SK-N-SH treated with all-trans-retinoic acid at 6 μM for 48 hours (cell line): ENCODE results near the gene SYVN1.

Source experiments
- ARNTL ChIP-seq: fragments of 450-650 bp; formaldehyde crosslinking; IDR thresholded peaks from 2 replicates; pipeline ENCODE4 v1.5.0; 2020; ENCODE audit warnings: low read depth, mild to moderate bottlenecking, moderate library complexity, borderline replicate concordance
- CSDC2 ChIP-seq: fragments of 250-450 bp; sonication (Bioruptor Pico); IDR thresholded peaks from 2 replicates; pipeline ENCODE4 v1.5.0; 2020; ENCODE audit warnings: mild to moderate bottlenecking, moderate library complexity
- ESRRG ChIP-seq: fragments of 250-450 bp; sonication (Bioruptor Pico); IDR thresholded peaks from 2 replicates; pipeline ENCODE4 v1.6.1; 2021; ENCODE audit warnings: mild to moderate bottlenecking
- GLIS3 ChIP-seq: fragments of 250-450 bp; sonication (Bioruptor Pico); IDR thresholded peaks from 2 replicates; pipeline ENCODE4 v1.5.0; 2020; ENCODE audit warnings: mild to moderate bottlenecking, moderate library complexity
- POU6F1 ChIP-seq: fragments of 250-450 bp; sonication (Bioruptor Pico); IDR thresholded peaks from 2 replicates; pipeline ENCODE4 v1.8.0; 2021; ENCODE audit warnings: low read depth, mild to moderate bottlenecking, moderate library complexity, borderline replicate concordance
- PPARA ChIP-seq: fragments of 250-450 bp; sonication (Bioruptor Pico); IDR thresholded peaks from 2 replicates; pipeline ENCODE4 v1.5.0; 2020; ENCODE audit warnings: mild to moderate bottlenecking, borderline replicate concordance
- RARB ChIP-seq: fragments of 250-450 bp; sonication (Bioruptor Pico); IDR thresholded peaks from 2 replicates; pipeline ENCODE4 v1.8.0; 2021; ENCODE audit warnings: mild to moderate bottlenecking, moderate library complexity
- SNAI2 ChIP-seq: fragments of 250-450 bp; sonication (Bioruptor Pico); IDR thresholded peaks from 2 replicates; pipeline ENCODE4 v1.5.0; 2020; ENCODE audit warnings: mild to moderate bottlenecking, moderate library complexity
- ZC3H10 ChIP-seq: fragments of 250-450 bp; sonication (Bioruptor Pico); IDR thresholded peaks from 2 replicates; pipeline ENCODE4 v1.5.1; 2021; ENCODE audit warnings: mild to moderate bottlenecking, moderate library complexity
- ZFP3 ChIP-seq: fragments of 250-450 bp; sonication (Bioruptor Pico); IDR thresholded peaks from 2 replicates; pipeline ENCODE4 v1.5.0; 2020; ENCODE audit warnings: mild to moderate bottlenecking, moderate library complexity
- ZNF565 ChIP-seq: fragments of 450-650 bp; formaldehyde crosslinking; conservative IDR thresholded peaks from 2 replicates; pipeline ENCODE4 v1.5.0; 2020; ENCODE audit warnings: low read depth, mild to moderate bottlenecking, moderate library complexity
- TF ChIP-seq, protein P1 (sequence below): fragments of 250-450 bp; sonication (Bioruptor Pico); IDR thresholded peaks from 2 replicates; pipeline ENCODE4 v1.5.1; 2021; ENCODE audit warnings: mild to moderate bottlenecking, moderate library complexity
- TF ChIP-seq, protein P2 (sequence below): fragments of 250-450 bp; sonication (Bioruptor Pico); IDR thresholded peaks from 2 replicates; pipeline ENCODE4 v1.8.0; 2020; ENCODE audit warnings: mild to moderate bottlenecking, moderate library complexity, borderline replicate concordance
- TF ChIP-seq, protein P3 (sequence below): fragments of 250-450 bp; sonication (Bioruptor Pico); IDR thresholded peaks from 2 replicates; pipeline ENCODE4 v1.5.1; 2020; ENCODE audit warnings: low read depth, mild to moderate bottlenecking, moderate library complexity

DNA sequence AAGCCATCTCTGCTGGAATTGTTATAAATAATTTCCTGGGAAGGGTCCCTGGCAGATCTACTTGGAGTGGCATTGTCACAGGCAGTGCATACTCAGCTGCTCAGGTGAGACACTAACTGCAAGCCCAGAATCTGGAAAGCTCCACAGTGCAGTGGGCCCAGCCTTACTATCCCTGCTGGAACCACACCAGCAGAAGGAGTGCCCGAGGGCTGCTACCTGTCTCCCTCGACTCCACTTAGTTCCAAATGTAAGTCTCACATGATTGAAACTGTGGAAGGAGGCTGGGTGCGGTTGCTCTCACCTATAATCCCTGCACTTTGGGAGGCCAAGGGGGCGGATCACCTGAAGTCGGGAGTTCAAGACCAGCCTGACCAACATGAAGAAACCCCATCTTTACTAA is 14.3 kb upstream of the SYVN1 start:
- no peak for TF ChIP-seq POU6F1 (CRISPR knock-in tag)
- TF ChIP-seq ARNTL (CRISPR knock-in tag) = no peak
- no peak for TF ChIP-seq ZC3H10 (CRISPR knock-in tag)
- TF ChIP-seq ZFP3 = no peak
- no peak for TF ChIP-seq RARB (CRISPR knock-in tag)
- TF ChIP-seq ZNF565 (CRISPR knock-in tag) = no peak
- TF ChIP-seq PPARA = no peak
- TF ChIP-seq GLIS3 = no peak
- TF ChIP-seq, protein P1, sequence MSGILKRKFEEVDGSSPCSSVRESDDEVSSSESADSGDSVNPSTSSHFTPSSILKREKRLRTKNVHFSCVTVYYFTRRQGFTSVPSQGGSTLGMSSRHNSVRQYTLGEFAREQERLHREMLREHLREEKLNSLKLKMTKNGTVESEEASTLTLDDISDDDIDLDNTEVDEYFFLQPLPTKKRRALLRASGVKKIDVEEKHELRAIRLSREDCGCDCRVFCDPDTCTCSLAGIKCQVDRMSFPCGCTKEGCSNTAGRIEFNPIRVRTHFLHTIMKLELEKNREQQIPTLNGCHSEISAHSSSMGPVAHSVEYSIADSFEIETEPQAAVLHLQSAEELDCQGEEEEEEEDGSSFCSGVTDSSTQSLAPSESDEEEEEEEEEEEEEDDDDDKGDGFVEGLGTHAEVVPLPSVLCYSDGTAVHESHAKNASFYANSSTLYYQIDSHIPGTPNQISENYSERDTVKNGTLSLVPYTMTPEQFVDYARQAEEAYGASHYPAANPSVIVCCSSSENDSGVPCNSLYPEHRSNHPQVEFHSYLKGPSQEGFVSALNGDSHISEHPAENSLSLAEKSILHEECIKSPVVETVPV = no peak
- TF ChIP-seq, protein P2, sequence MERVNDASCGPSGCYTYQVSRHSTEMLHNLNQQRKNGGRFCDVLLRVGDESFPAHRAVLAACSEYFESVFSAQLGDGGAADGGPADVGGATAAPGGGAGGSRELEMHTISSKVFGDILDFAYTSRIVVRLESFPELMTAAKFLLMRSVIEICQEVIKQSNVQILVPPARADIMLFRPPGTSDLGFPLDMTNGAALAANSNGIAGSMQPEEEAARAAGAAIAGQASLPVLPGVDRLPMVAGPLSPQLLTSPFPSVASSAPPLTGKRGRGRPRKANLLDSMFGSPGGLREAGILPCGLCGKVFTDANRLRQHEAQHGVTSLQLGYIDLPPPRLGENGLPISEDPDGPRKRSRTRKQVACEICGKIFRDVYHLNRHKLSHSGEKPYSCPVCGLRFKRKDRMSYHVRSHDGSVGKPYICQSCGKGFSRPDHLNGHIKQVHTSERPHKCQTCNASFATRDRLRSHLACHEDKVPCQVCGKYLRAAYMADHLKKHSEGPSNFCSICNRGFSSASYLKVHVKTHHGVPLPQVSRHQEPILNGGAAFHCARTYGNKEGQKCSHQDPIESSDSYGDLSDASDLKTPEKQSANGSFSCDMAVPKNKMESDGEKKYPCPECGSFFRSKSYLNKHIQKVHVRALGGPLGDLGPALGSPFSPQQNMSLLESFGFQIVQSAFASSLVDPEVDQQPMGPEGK = no peak
- no peak for TF ChIP-seq SNAI2
- TF ChIP-seq ESRRG = no peak
- no peak for TF ChIP-seq CSDC2
- TF ChIP-seq, protein P3, sequence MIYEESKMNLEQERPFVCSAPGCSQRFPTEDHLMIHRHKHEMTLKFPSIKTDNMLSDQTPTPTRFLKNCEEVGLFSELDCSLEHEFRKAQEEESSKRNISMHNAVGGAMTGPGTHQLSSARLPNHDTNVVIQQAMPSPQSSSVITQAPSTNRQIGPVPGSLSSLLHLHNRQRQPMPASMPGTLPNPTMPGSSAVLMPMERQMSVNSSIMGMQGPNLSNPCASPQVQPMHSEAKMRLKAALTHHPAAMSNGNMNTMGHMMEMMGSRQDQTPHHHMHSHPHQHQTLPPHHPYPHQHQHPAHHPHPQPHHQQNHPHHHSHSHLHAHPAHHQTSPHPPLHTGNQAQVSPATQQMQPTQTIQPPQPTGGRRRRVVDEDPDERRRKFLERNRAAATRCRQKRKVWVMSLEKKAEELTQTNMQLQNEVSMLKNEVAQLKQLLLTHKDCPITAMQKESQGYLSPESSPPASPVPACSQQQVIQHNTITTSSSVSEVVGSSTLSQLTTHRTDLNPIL (CRISPR knock-in tag) = no peak
